Stimulated activated naive CD8-positive, alpha-beta T cell treated with anti-CD3 and anti-CD28 coated beads, Interleukin-15, Interleukin-2, amounts not matched to agents 100 ng/mL and 50 ng/mL, for 24 hours (primary cell): ENCODE results near the gene VMO1.
A peak's percentile ranks its signal among the peaks of the same experiment; 100 is the strongest.

ENCODE experiments used
- H3K27ac Mint-ChIP-seq: one replicate; pipeline ENCODE4 v1.8.0; 2021; ENCODE audit warnings: mild to moderate bottlenecking, mixed read lengths
- H3K27me3 Mint-ChIP-seq: one replicate; pipeline ENCODE4 v1.8.0; 2021; ENCODE audit warnings: mixed read lengths
- H3K36me3 Mint-ChIP-seq: one replicate; pipeline ENCODE4 v1.8.0; 2021; ENCODE audit warnings: low read depth, mixed read lengths
- H3K4me1 Mint-ChIP-seq: one replicate; pipeline ENCODE4 v1.8.0; 2021; ENCODE audit warnings: low read depth, mixed read lengths
- H3K4me3 Mint-ChIP-seq: one replicate; pipeline ENCODE4 v1.8.0; 2021; ENCODE audit warnings: mild to moderate bottlenecking, mixed read lengths
- H3K9me3 Mint-ChIP-seq: one replicate; pipeline ENCODE4 v1.8.0; 2021; ENCODE audit warnings: mixed read lengths

The VMO1 gene

GRCh38 chr17:4808378-4808767 is 22.2 kb upstream of the VMO1 start:
- H3K27ac Mint-ChIP-seq = no peak overlapping the region

GRCh38 chr17:4807605-4808377 is 21.6 kb upstream of the VMO1 start:
- peak overlapping the region; percentile 70 for H3K4me3 Mint-ChIP-seq
- peaks cover 11% of the 10 kb centered on the region for H3K4me1 Mint-ChIP-seq
- H3K27me3 Mint-ChIP-seq = no peaks in the 10 kb centered on the region
- H3K27ac Mint-ChIP-seq = no peak overlapping the region
- no peaks in the 10 kb centered on the region for H3K36me3 Mint-ChIP-seq
- no peaks in the 10 kb centered on the region for H3K9me3 Mint-ChIP-seq

More at GRCh38 chr17:4808378-4808767, 22.2 kb upstream of the VMO1 start:
- Mint-ChIP-seq H3K27me3 (no peaks in the 10 kb centered on the region), H3K4me3 (peak overlapping the region; percentile 49), H3K4me1 (peaks cover 11% of the 10 kb centered on the region), H3K36me3 (no peaks in the 10 kb centered on the region), H3K9me3 (no peaks in the 10 kb centered on the region)

- no peak within 1 kb of the TSS for H3K27ac Mint-ChIP-seq
- H3K36me3 Mint-ChIP-seq = no peaks in the 10 kb centered on the region
- H3K4me1 Mint-ChIP-seq = peaks cover 11% of the 10 kb centered on the region
- H3K9me3 Mint-ChIP-seq = no peaks in the 10 kb centered on the region
- peak within 1 kb of the TSS; percentile 77 for H3K4me3 Mint-ChIP-seq
- H3K27me3 Mint-ChIP-seq = no peaks in the 10 kb centered on the region
Observed at GRCh38 chr17:4806777-4807604, 20.8 kb upstream of the VMO1 start, which contains the start of gene PLD2. Gene PLD2 (plus strand): TSS chr17:4807152. CDS start chr17:4807773, 621 bp downstream.

GRCh38 chr17:4806456-4806776 is 20.3 kb upstream of the VMO1 start:
- H3K27me3 Mint-ChIP-seq = no peaks in the 10 kb centered on the region
- H3K27ac Mint-ChIP-seq = no peak overlapping the region
- no peaks in the 10 kb centered on the region for H3K36me3 Mint-ChIP-seq
- H3K9me3 Mint-ChIP-seq = no peaks in the 10 kb centered on the region
- peak overlapping the region; percentile 77 for H3K4me3 Mint-ChIP-seq
- H3K4me1 Mint-ChIP-seq = peaks cover 11% of the 10 kb centered on the region

DNA sequence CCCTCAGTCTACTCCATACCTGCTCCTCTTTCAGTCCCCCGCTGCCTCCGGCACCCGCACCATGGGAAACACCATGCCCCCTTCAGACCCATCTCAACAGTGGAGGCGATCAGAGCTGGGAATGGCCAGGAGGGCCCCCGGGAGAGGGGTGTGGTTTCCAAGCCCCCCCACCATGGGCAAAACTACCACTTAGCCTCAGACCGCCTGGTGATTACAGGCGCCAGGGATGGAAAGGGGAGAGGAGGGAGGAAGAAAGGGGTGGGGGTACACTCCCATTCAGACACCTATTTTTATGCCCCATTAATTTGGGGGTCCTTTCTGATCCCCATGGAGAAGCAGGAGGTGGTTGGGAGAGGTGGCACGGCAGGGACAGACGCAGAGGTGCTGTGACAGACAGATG is 16.1 kb upstream of the VMO1 start, which contains the start of gene C17orf114:
C17orf114 (minus strand) TSS at position 101 of the 400 bp plus-strand sequence.
- no peaks in the 10 kb centered on the region for H3K9me3 Mint-ChIP-seq
- no peak within 1 kb of the TSS for H3K4me3 Mint-ChIP-seq
- H3K4me1 Mint-ChIP-seq = peaks cover 15% of the 10 kb centered on the region
- peaks cover 22% of the 10 kb centered on the region for H3K36me3 Mint-ChIP-seq
- no peak within 1 kb of the TSS for H3K27ac Mint-ChIP-seq
- H3K27me3 Mint-ChIP-seq = no peaks in the 10 kb centered on the region

- H3K36me3 Mint-ChIP-seq = peaks cover 22% of the 10 kb centered on the region
- no peaks in the 10 kb centered on the region for H3K27me3 Mint-ChIP-seq
- no peak overlapping the region for H3K4me3 Mint-ChIP-seq
- peak overlapping the region; percentile 10 for H3K27ac Mint-ChIP-seq
- peaks cover 21% of the 10 kb centered on the region for H3K4me1 Mint-ChIP-seq
- no peaks in the 10 kb centered on the region for H3K9me3 Mint-ChIP-seq
Observed at GRCh38 chr17:4800462-4801196, 14.5 kb upstream of the VMO1 start.

- Mint-ChIP-seq H3K27ac (peak overlapping the region; percentile 98), H3K4me3 (peak overlapping the region; percentile 100), H3K36me3 (peaks cover 22% of the 10 kb centered on the region), H3K27me3 (peaks cover 4% of the 10 kb centered on the region), H3K9me3 (no peaks in the 10 kb centered on the region), H3K4me1 (peaks cover 21% of the 10 kb centered on the region)
Observed at GRCh38 chr17:4796552-4796920, 10.4 kb upstream of the VMO1 start.

- H3K9me3 Mint-ChIP-seq = no peaks in the 10 kb centered on the region
- H3K36me3 Mint-ChIP-seq = peaks cover 14% of the 10 kb centered on the region
- peak overlapping the region; percentile 100 for H3K4me3 Mint-ChIP-seq
- peak overlapping the region; percentile 98 for H3K27ac Mint-ChIP-seq
- peaks cover 24% of the 10 kb centered on the region for H3K4me1 Mint-ChIP-seq
- peaks cover 4% of the 10 kb centered on the region for H3K27me3 Mint-ChIP-seq
Observed at GRCh38 chr17:4795168-4795567, 9.0 kb upstream of the VMO1 start.

DNA sequence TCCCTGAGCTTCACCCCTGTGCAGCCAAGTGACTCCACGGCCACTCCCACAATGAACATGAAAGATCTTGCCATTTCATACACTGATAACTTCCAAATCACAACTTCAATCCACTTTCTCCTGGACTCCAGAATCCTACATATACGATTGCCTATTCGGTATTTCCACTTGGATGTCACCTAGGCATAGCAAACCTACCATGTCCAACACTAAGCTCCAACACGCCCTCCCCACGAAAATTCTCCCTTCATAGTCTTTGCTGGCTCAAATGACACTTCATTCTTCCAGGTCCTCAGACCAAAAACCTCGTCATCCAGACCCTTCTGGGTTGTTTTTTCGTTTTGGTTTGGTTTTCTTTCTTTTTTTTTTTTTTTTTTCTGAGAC is 4.5 kb upstream of the VMO1 start:
- H3K36me3 Mint-ChIP-seq = no peaks in the 10 kb centered on the region
- no peaks in the 10 kb centered on the region for H3K9me3 Mint-ChIP-seq
- H3K27ac Mint-ChIP-seq = peak overlapping the region; percentile 70
- peak overlapping the region; percentile 75 for H3K4me3 Mint-ChIP-seq
- peaks cover 27% of the 10 kb centered on the region for H3K4me1 Mint-ChIP-seq
- peaks cover 33% of the 10 kb centered on the region for H3K27me3 Mint-ChIP-seq

- Mint-ChIP-seq H3K27me3 (peaks cover 37% of the 10 kb centered on the region), H3K4me3 (peak overlapping the region; percentile 78), H3K27ac (peak overlapping the region; percentile 70), H3K9me3 (no peaks in the 10 kb centered on the region), H3K36me3 (no peaks in the 10 kb centered on the region), H3K4me1 (peaks cover 32% of the 10 kb centered on the region)
Observed at GRCh38 chr17:4789951-4790704, 4.0 kb upstream of the VMO1 start.

DNA sequence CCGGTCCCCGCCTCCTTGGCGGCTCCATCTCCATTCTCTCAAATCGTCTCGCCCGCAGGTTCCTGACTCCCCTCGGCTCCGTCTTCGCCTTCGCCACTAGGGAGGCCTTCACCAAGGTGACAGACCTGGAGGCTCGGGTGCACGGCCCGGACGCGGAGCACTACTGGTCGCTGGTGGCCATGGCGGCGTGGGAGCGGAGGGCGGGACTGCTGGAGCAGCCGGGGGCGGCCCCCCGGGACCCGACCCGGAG is 3.5 kb upstream of the VMO1 start:
- no peaks in the 10 kb centered on the region for H3K9me3 Mint-ChIP-seq
- peaks cover 32% of the 10 kb centered on the region for H3K4me1 Mint-ChIP-seq
- H3K27me3 Mint-ChIP-seq = peaks cover 40% of the 10 kb centered on the region
- no peaks in the 10 kb centered on the region for H3K36me3 Mint-ChIP-seq
- peak overlapping the region; percentile 78 for H3K4me3 Mint-ChIP-seq
- H3K27ac Mint-ChIP-seq = no peak overlapping the region

DNA sequence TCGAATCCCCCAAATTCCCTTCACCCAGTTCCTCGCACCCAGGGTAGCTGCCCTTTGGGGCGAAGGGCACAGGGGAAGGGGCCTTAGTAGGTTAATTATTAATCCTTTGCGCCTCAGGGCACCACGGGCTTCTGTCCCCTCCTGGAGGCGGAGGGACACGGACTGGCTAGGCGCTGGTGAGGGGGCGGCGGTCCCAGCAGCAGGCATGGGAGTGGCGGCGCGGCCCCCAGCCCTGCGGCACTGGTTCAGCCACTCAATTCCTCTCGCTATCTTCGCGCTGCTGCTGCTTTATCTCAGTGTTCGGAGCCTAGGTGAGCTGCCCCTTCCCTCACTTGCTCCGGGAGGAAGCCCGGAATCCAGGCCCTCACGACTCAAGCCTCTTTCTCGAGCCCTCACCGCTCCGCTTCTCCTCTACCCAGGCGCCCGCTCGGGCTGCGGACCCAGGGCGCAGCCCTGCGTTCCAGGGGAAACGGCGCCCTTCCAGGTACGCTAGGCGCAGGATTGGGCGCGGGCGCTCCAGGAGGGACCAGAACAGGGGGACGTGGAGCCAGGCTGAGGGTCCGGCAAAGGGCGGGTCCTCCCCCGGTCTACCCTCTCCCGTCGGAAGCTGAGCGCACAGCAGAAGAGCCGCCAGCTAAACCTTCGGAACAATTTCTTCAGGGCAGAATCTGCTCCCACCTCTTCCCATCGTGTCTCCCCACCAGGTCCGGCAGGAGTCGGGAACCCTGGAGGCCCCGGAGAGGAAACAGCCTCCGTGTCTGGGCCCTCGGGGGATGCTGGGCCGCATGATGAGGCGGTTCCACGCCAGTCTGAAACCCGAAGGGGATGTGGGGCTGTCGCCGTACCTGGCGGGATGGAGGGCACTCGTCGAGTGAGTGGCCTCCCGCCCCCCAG is 2.9 kb upstream of the VMO1 start, which contains the start of gene GLTPD2:
GLTPD2 (plus strand) TSS at position 158 of the 894 bp plus-strand sequence; CDS start at position 206, 48 bp downstream.
- peak within 1 kb of the TSS; percentile 78 for H3K4me3 Mint-ChIP-seq
- H3K9me3 Mint-ChIP-seq = no peaks in the 10 kb centered on the region
- H3K36me3 Mint-ChIP-seq = no peaks in the 10 kb centered on the region
- H3K27ac Mint-ChIP-seq = no peak within 1 kb of the TSS
- H3K27me3 Mint-ChIP-seq = peaks cover 46% of the 10 kb centered on the region
- H3K4me1 Mint-ChIP-seq = peaks cover 32% of the 10 kb centered on the region

DNA sequence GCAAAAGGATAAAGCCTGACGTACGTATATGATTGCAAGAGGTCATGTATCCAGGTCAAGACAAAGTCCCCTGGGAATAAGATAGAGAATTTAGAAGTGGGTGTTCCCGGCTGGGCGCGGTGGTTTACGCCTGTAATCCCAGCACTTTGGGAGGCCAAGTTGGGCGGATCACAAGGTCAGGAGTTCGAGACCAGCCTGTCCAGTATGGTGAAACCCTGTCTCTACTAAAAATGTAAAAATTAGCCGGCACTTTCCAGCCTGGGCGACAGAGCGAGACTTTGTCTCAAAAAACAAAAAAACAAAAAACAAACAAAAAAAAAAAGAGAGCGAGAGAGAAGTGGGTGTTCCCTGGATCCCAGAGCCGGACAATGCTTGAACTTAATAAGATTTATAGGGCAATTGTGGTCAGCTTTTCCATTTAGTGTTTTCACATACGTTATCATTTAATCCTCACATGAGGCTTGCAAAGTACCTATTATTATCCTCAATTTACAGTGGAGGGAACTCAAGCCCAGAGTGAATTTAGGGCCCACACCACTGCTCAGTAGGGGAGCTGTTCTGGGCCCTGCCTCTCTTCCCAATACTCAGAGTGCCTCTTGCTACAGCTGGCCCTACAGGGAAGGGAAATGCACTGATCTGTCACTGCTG is 2.1 kb upstream of the VMO1 start:
- H3K27ac Mint-ChIP-seq = no peak overlapping the region
- no peaks in the 10 kb centered on the region for H3K9me3 Mint-ChIP-seq
- H3K36me3 Mint-ChIP-seq = no peaks in the 10 kb centered on the region
- peak overlapping the region; percentile 38 for H3K4me3 Mint-ChIP-seq
- peaks cover 32% of the 10 kb centered on the region for H3K4me1 Mint-ChIP-seq
- peaks cover 50% of the 10 kb centered on the region for H3K27me3 Mint-ChIP-seq
